ENCODE results near the gene ZMAT2.

DNA sequence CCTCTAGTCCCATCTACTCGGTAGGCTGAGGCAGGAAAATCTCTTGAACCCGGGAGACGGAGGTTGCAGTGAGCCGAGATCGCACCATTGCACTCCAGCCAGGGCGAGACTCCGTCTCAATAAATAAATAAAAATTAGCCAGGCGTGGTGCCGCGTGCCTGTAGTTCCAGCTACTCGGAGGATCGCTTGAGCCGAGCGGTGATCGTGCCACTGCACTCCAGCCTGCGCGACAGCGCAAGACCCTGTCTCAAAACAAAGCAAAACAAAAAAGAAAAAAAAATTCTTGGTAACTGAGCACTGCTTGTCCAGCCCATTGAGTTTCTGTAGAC, 36.3 kb upstream of the ZMAT2 start:
- TF ChIP-seq CTCF (optimal IDR thresholded peaks at IDR 0.05 in 1 of 3, IDR thresholded peaks at IDR 0.05 in 1 of 3, conservative IDR thresholded peaks at IDR 0.05 in 1 of 3; ENCODE audit: extremely low read depth in 1 of 3, insufficient read depth in 2 of 3, low read length in 3 of 3), result no peak
- no peak for TF ChIP-seq EZH2 (IDR thresholded peaks at IDR 0.05; ENCODE audit: low read length)

Measured in keratinocyte (primary cell).